HepG2 (cell line): Measurements from ENCODE around the gene NUDT9. TPM values are rescaled to one million over a fixed set of nuclear protein-coding genes. Genes with fewer than 3 reads are reported as not detected.

ENCODE experiments used
- ATF7 ChIP-seq, 2 experiments: fragments of 450-650 bp in 1 of 2; sonication (generic) in 1 of 2; formaldehyde crosslinking in 1 of 2; IDR thresholded peaks; 2 replicates each; pipeline versions ENCODE4 v1.4.0 to v1.6.1; 2016 to 2020; ENCODE audit warnings: antibody characterized with exemption in 1 of 2, mild to moderate bottlenecking in 1 of 2, missing genetic modification reagents in 1 of 2
- CCDC6 ChIP-seq: sonication (generic); formaldehyde crosslinking; IDR thresholded peaks from 2 replicates; pipeline ENCODE4 v1.8.1; 2022; ENCODE audit warnings: mild to moderate bottlenecking, missing genetic modification reagents, moderate library complexity
- GATAD1 ChIP-seq: IDR thresholded peaks from 2 replicates; pipeline ENCODE4 v1.6.1; 2016; ENCODE audit warnings: missing genetic modification reagents, missing compliant biosample characterization
- HCFC1 ChIP-seq: fragments of 150-350 bp; IDR thresholded peaks from 2 replicates; pipeline ENCODE4 v1.6.1; 2014; ENCODE audit warnings: low read depth, low read length
- HOXA9 ChIP-seq: sonication (generic); formaldehyde crosslinking; IDR thresholded peaks from 2 replicates; pipeline ENCODE4 v1.8.1; 2022; ENCODE audit warnings: missing genetic modification reagents, mild to moderate bottlenecking, moderate library complexity, borderline replicate concordance
- JUNB ChIP-seq: sonication (generic); formaldehyde crosslinking; IDR thresholded peaks from 2 replicates; pipeline ENCODE4 v1.8.0; 2022; ENCODE audit warnings: missing genetic modification reagents, mild to moderate bottlenecking, borderline replicate concordance
- KAT2B ChIP-seq: fragments of 150-350 bp; IDR thresholded peaks from 2 replicates; pipeline ENCODE4 v1.6.1; 2014; ENCODE audit warnings: low read depth, low read length, borderline replicate concordance
- KLF11 ChIP-seq: IDR thresholded peaks from 2 replicates; pipeline ENCODE4 v1.6.1; 2016; ENCODE audit warnings: missing compliant biosample characterization
- MEIS1 ChIP-seq: sonication (generic); formaldehyde crosslinking; IDR thresholded peaks from 2 replicates; pipeline ENCODE4 v1.9.0; 2021; ENCODE audit warnings: mild to moderate bottlenecking, missing genetic modification reagents, moderate library complexity, borderline replicate concordance
- NFE2 ChIP-seq: sonication (generic); formaldehyde crosslinking; IDR thresholded peaks from 2 replicates; pipeline ENCODE4 v1.4.0; 2020; ENCODE audit warnings: missing genetic modification reagents
- PAWR ChIP-seq: sonication (generic); formaldehyde crosslinking; IDR thresholded peaks from 2 replicates; pipeline ENCODE4 v1.4.0; 2020; ENCODE audit warnings: missing genetic modification reagents, mild to moderate bottlenecking, borderline replicate concordance
- RARG ChIP-seq: sonication (generic); formaldehyde crosslinking; IDR thresholded peaks from 2 replicates; pipeline ENCODE4 v1.4.0; 2020; ENCODE audit warnings: low read depth, mild to moderate bottlenecking, missing genetic modification reagents
- RFX1 ChIP-seq: fragments of 450-650 bp; IDR thresholded peaks from 2 replicates; pipeline ENCODE4 v1.6.1; 2017
- RFX5 ChIP-seq: IDR thresholded peaks from 2 replicates; pipeline ENCODE4 v1.6.1; 2011; ENCODE audit warnings: low read depth, low read length, improper control_type of control experiment
- RXRB ChIP-seq: IDR thresholded peaks from 2 replicates; pipeline ENCODE4 v1.6.1; 2016; ENCODE audit warnings: borderline replicate concordance, missing genetic modification reagents, missing compliant biosample characterization
- SAP130 ChIP-seq: IDR thresholded peaks from 2 replicates; pipeline ENCODE4 v1.6.1; 2016; ENCODE audit warnings: low read depth
- ZFAT ChIP-seq: sonication (generic); formaldehyde crosslinking; conservative IDR thresholded peaks from 2 replicates; pipeline ENCODE4 v1.8.1; 2023; ENCODE audit warnings: missing genetic modification reagents, inconsistent platforms
- ZNF230 ChIP-seq: sonication (generic); formaldehyde crosslinking; IDR thresholded peaks from 2 replicates; pipeline ENCODE4 v1.4.0; 2020; ENCODE audit warnings: mild to moderate bottlenecking, missing genetic modification reagents
- ZNF382 ChIP-seq: sonication (generic); formaldehyde crosslinking; IDR thresholded peaks from 2 replicates; pipeline ENCODE4 v1.5.0; 2020; ENCODE audit warnings: missing genetic modification reagents, mild to moderate bottlenecking, borderline replicate concordance
- ZNF543 ChIP-seq: sonication (generic); formaldehyde crosslinking; IDR thresholded peaks from 2 replicates; pipeline ENCODE4 v1.4.0; 2020; ENCODE audit warnings: mild to moderate bottlenecking, missing genetic modification reagents
- ZNF589 ChIP-seq: sonication (generic); formaldehyde crosslinking; conservative IDR thresholded peaks from 2 replicates; pipeline ENCODE4 v1.8.0; 2022; ENCODE audit warnings: mild to moderate bottlenecking, moderate library complexity, missing genetic modification reagents
- ZNF766 ChIP-seq: sonication (generic); formaldehyde crosslinking; IDR thresholded peaks from 2 replicates; pipeline ENCODE4 v1.5.0; 2020; ENCODE audit warnings: missing genetic modification reagents, borderline replicate concordance
- ZSCAN30 ChIP-seq: sonication (generic); formaldehyde crosslinking; IDR thresholded peaks from 2 replicates; pipeline ENCODE4 v1.5.0; 2020; ENCODE audit warnings: mild to moderate bottlenecking, missing genetic modification reagents
- ZSCAN5A ChIP-seq: sonication (generic); formaldehyde crosslinking; IDR thresholded peaks from 2 replicates; pipeline ENCODE4 v1.8.0; 2022; ENCODE audit warnings: mild to moderate bottlenecking, missing genetic modification reagents, borderline replicate concordance
- polyA plus RNA-seq, 8 experiments: library from polyadenylated mRNA; depleted of rRNA in 3 of 8; stranded (reverse) in 7 of 8; unstranded in 1 of 8; fragments of >200 nt; fragmentation: Illumina TruSeq in 4 of 8; extraction: Trizol in 4 of 8; gene quantifications; 2 replicates each; pipeline versions ENCODE4 v1.2.1 to v1.2.3, GENCODE V29; 2011 to 2016; ENCODE audit warnings: low read depth in 4 of 8, missing spikeins in 1 of 8, mixed read lengths in 1 of 8; ENCODE audit not compliant: insufficient read depth in 1 of 8
- total RNA-seq, 5 experiments: library from RNA; depleted of rRNA; stranded (reverse); fragments of >200 nt; fragmentation: Illumina TruSeq; extraction: Trizol; gene quantifications; 2 replicates each; pipeline ENCODE4 v1.2.3, GENCODE V29; 2016; ENCODE audit warnings: low read depth in 1 of 5
- TF ChIP-seq, protein P1 (sequence below): sonication (generic); formaldehyde crosslinking; IDR thresholded peaks from 2 replicates; pipeline ENCODE4 v1.5.0; 2020; ENCODE audit warnings: mild to moderate bottlenecking, low read depth, missing genetic modification reagents, borderline replicate concordance
- TF ChIP-seq, protein P2 (sequence below): sonication (generic); formaldehyde crosslinking; IDR thresholded peaks from 2 replicates; pipeline ENCODE4 v1.4.0; 2020; ENCODE audit warnings: missing genetic modification reagents

Gene NUDT9
- total and polyA plus RNA-seq, 2 of the 13 experiments (the other 11 are each of a cell fraction or from before 2014, with no cell fraction given), result 10.4 to 12.3 TPM

- TF ChIP-seq ZFAT, result peak; percentile 90
- peak; percentile 87 for TF ChIP-seq SAP130 (CRISPR knock-in tag)
- TF ChIP-seq, protein P1, sequence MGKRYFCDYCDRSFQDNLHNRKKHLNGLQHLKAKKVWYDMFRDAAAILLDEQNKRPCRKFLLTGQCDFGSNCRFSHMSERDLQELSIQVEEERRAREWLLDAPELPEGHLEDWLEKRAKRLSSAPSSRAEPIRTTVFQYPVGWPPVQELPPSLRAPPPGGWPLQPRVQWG (CRISPR knock-in tag), result no peak
- TF ChIP-seq ZSCAN5A (CRISPR knock-in tag), result no peak; the same call in 1 of the 2 replicates
- TF ChIP-seq RARG (CRISPR knock-in tag), result no peak; the same call in 1 of the 2 replicates
- TF ChIP-seq NFE2 (CRISPR knock-in tag), result no peak
- no peak for TF ChIP-seq RFX1
- TF ChIP-seq MEIS1 (CRISPR knock-in tag), result peak; percentile 81
- TF ChIP-seq HCFC1, result peak; percentile 37; the same call in 1 of the 2 replicates
- no peak for TF ChIP-seq KAT2B
- peak; percentile 92 for TF ChIP-seq ZNF230
- TF ChIP-seq ZNF589 (CRISPR knock-in tag), result no peak
- TF ChIP-seq PAWR (CRISPR knock-in tag), result no peak
- no peak for TF ChIP-seq ZNF382
- no peak for TF ChIP-seq RFX5
- peak; percentile 92 for TF ChIP-seq CCDC6 (CRISPR knock-in tag)
- no peak for TF ChIP-seq ATF7 (IDR thresholded peaks at IDR 0.05)
- TF ChIP-seq ATF7 (CRISPR knock-in tag; IDR thresholded peaks at IDR 0.05), result peak; percentile 71; the same call in 1 of the 2 replicates
- 0 out of 2 replicates have a peak, but pooled peaks have one; percentile 69 for TF ChIP-seq ZNF766 (CRISPR knock-in tag)
- TF ChIP-seq, protein P2, sequence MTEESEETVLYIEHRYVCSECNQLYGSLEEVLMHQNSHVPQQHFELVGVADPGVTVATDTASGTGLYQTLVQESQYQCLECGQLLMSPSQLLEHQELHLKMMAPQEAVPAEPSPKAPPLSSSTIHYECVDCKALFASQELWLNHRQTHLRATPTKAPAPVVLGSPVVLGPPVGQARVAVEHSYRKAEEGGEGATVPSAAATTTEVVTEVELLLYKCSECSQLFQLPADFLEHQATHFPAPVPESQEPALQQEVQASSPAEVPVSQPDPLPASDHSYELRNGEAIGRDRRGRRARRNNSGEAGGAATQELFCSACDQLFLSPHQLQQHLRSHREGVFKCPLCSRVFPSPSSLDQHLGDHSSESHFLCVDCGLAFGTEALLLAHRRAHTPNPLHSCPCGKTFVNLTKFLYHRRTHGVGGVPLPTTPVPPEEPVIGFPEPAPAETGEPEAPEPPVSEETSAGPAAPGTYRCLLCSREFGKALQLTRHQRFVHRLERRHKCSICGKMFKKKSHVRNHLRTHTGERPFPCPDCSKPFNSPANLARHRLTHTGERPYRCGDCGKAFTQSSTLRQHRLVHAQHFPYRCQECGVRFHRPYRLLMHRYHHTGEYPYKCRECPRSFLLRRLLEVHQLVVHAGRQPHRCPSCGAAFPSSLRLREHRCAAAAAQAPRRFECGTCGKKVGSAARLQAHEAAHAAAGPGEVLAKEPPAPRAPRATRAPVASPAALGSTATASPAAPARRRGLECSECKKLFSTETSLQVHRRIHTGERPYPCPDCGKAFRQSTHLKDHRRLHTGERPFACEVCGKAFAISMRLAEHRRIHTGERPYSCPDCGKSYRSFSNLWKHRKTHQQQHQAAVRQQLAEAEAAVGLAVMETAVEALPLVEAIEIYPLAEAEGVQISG, result peak; percentile 89
- peak; percentile 97 for TF ChIP-seq GATAD1 (CRISPR knock-in tag)
- no peak for TF ChIP-seq HOXA9
- 0 out of 2 replicates have a peak, but pooled peaks have one; percentile 13 for TF ChIP-seq KLF11 (CRISPR knock-in tag)
- peak; percentile 66; the same call in 1 of the 2 replicates for TF ChIP-seq ZNF543
- TF ChIP-seq RXRB, result peak; percentile 31; the same call in 1 of the 2 replicates
- no peak for TF ChIP-seq JUNB
- no peak for TF ChIP-seq ZSCAN30
These were observed at the start of gene NUDT9 (continued) for GRCh38 chr4:87422104-87423052.
